Tibial artery (tissue), 4 donors: ENCODE results near the gene A3GALT2.

Experiments
- DNase-seq, 2 donors: peaks; one replicate each; pipeline ENCODE4 v3.0.0-alpha.2; 2019
- H3K27ac ChIP-seq, 2 donors: fragments of 200-600 bp; sonication (generic) in 1 of 2; 1 replicate in 1 of 2; 2 replicates in 1 of 2; pipeline ENCODE4 v1.5.1; 2018 to 2019; ENCODE audit warnings: mild to moderate bottlenecking in 1 of 2
- H3K27me3 ChIP-seq, 2 donors: fragments of 200-600 bp; sonication (generic) in 1 of 2; one replicate each; pipeline versions ENCODE4 v1.5.1 to v1.6.0; 2016 to 2019
- H3K36me3 ChIP-seq, 3 donors: fragments of 200-600 bp; sonication (generic) in 2 of 3; one replicate each; pipeline ENCODE4 v1.5.1; 2016 to 2019; ENCODE audit warnings: mild to moderate bottlenecking in 2 of 3
- H3K4me1 ChIP-seq, 4 donors: fragments of 200-600 bp; sonication (generic) in 2 of 4; 1 replicate in 3 of 4; 2 replicates in 1 of 4; pipeline ENCODE4 v1.5.1; 2016 to 2019
- H3K4me3 ChIP-seq, 2 donors: fragments of 200-600 bp; sonication (generic) in 1 of 2; 1 replicate in 1 of 2; 2 replicates in 1 of 2; pipeline ENCODE4 v1.5.1; 2018 to 2019; ENCODE audit warnings: mild to moderate bottlenecking in 2 of 2
- H3K9me3 ChIP-seq, 3 donors: fragments of 200-600 bp; sonication (generic) in 1 of 3; one replicate each; pipeline ENCODE4 v1.5.1; 2016 to 2019
- CTCF ChIP-seq, 2 experiments: fragments of 200-600 bp in 1 of 2; fragments of 450-650 bp in 1 of 2; IDR thresholded peaks; one replicate each; pipeline ENCODE4 v1.5.1; 2017 to 2019; ENCODE audit warnings: antibody characterized with exemption in 2 of 2, mild to moderate bottlenecking in 1 of 2, moderate library complexity in 1 of 2
- intact Hi-C: fragments of 100-400 bp; cut with DNase I; formaldehyde crosslinking; loops from one replicate; pipeline ENCODE4 v1.15.0; 2023; ENCODE audit warnings: low total_unique reads

Gene A3GALT2

DNA sequence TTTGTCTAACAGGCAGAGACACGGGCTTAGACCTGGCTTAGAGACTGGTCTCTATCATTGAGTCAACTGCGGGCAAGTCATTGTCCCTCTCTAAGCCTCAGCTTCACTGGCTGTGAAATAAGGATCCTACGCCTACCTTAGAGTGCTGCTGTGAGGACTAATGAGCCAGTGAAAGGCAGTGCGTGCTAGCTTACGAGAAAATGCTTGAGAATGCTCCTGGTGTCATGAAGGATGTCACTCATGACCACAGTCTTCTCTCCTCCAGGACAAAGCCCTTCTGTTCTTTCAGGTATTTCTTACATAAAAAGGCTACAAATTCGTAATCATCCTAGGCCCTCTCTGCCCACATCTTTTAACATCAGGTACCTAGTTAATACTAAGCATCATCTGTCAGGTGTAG, 16.5 kb upstream of the A3GALT2 start:
- peaks cover 18 to 100% (median 95%) of the 10 kb centered on the region in 4 donors for H3K4me1 ChIP-seq
- H3K27ac ChIP-seq, result peak overlapping the region; percentile 95 to 98
- intact Hi-C loops, result no loop called here
- H3K27me3 ChIP-seq, result no peaks in the 10 kb centered on the region
- H3K9me3 ChIP-seq, result no peaks in the 10 kb centered on the region
- DNase-seq, result no peak
- H3K36me3 ChIP-seq, result peaks cover 0 to 25% (median 13%) of the 10 kb centered on the region in 3 donors
- H3K4me3 ChIP-seq, result peak overlapping the region in 1 of 2 donors; percentile 40
- TF ChIP-seq CTCF (IDR thresholded peaks at IDR 0.05), result no peak

GRCh38 chr1:33336580-33336979, 15.7 kb upstream of the A3GALT2 start:
- no peak for DNase-seq
- no peak for TF ChIP-seq CTCF (IDR thresholded peaks at IDR 0.05)
- Histone ChIP-seq H3K27ac (peak overlapping the region; percentile 95 to 98), H3K4me1 (peaks cover 17 to 100% (median 96%) of the 10 kb centered on the region in 4 donors), H3K4me3 (no peak overlapping the region), H3K9me3 (no peaks in the 10 kb centered on the region), H3K36me3 (peaks cover 7 to 34% (median 21%) of the 10 kb centered on the region in 3 donors), H3K27me3 (no peaks in the 10 kb centered on the region)
- intact Hi-C loops, result no loop called here

GRCh38 chr1:33335020-33335419, 14.1 kb upstream of the A3GALT2 start:
- no peak for TF ChIP-seq CTCF (IDR thresholded peaks at IDR 0.05)
- peak overlapping the region in 1 of 2 donors; percentile 34 for H3K4me3 ChIP-seq
- no peak for DNase-seq
- no peaks in the 10 kb centered on the region for H3K27me3 ChIP-seq
- peaks cover 22 to 49% (median 36%) of the 10 kb centered on the region in 3 donors for H3K36me3 ChIP-seq
- intact Hi-C loops, result no loop called here
- H3K9me3 ChIP-seq, result no peaks in the 10 kb centered on the region
- peak overlapping the region; percentile 95 to 98 for H3K27ac ChIP-seq
- peaks cover 12 to 92% (median 87%) of the 10 kb centered on the region in 4 donors for H3K4me1 ChIP-seq

DNA sequence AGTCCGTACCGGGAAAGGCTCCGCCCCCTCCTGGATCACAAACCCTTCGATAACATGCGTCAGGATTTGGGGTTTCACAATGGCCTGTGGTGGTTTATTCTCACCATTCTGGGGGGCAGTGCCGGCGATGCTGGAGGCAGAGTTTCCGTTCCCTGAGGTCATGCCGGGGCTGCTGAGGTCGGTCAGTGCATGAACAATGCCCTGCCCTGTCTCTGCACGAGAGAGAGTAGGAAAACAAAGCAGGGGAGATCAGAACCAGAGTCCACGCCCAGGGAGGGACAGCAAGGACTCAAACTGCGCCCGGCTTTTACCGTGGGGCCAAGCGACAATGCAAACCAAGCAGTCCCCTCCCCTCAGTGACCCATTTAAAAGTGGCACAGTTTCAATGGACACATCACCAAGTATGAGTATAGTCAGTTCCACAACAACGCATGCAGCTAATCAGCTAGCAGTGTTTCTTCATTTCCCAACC, 13.2 kb upstream of the A3GALT2 start:
- Histone ChIP-seq H3K36me3 (peaks cover 31 to 58% (median 45%) of the 10 kb centered on the region in 3 donors), H3K4me1 (peaks cover 4 to 83% (median 79%) of the 10 kb centered on the region in 4 donors), H3K27me3 (no peaks in the 10 kb centered on the region), H3K9me3 (no peaks in the 10 kb centered on the region), H3K4me3 (peak overlapping the region; percentile 11 to 34), H3K27ac (peak overlapping the region; percentile 95 to 98)
- intact Hi-C loops, result no loop called here
- peak; percentile 87 to 89 for DNase-seq
- TF ChIP-seq CTCF (IDR thresholded peaks at IDR 0.05), result no peak

GRCh38 chr1:33332881-33333280, 12.0 kb upstream of the A3GALT2 start:
- Histone ChIP-seq H3K4me1 (peaks cover 4 to 83% (median 79%) of the 10 kb centered on the region in 4 donors), H3K36me3 (peaks cover 44 to 71% (median 58%) of the 10 kb centered on the region in 3 donors), H3K27ac (peak overlapping the region; percentile 95 to 98), H3K4me3 (peak overlapping the region in 1 of 2 donors; percentile 34), H3K9me3 (no peaks in the 10 kb centered on the region), H3K27me3 (no peaks in the 10 kb centered on the region)
- intact Hi-C loops, result no loop called here
- no peak for DNase-seq
- TF ChIP-seq CTCF (IDR thresholded peaks at IDR 0.05), result no peak
